Measurements from ENCODE around the gene APOOL. TPM values are rescaled to one million over a fixed set of nuclear protein-coding genes. Genes with fewer than 3 reads are reported as not detected.
"Not testable (repeated sequence)": the region's sequence is repeated elsewhere in the genome, so short reads cannot be mapped to it uniquely, and the experiment has no call there.

The APOOL gene
- total RNA-seq, 3 donors from 2014 or later, result 23.5 to 27.7 (median 24.0) TPM

DNA sequence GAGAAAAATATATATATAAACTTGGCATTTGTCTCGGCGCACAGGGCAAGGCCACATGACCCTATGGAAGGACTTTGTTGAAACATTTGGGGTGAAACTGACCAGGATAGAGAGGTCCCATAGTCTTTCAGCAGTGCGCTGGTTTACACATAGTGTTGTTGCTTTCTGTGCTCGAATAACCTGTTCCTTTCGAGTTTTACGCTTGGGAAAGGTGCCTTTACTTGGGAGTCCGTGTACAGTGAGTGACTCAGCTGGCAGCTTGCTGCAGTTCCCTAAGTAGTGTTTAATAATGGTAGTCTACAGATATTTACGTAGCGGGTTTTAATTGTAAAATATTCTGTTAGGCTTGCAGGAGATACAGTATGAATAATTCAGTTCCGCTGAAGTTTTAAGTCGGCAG is 578 bp downstream of the APOOL start:
- TF ChIP-seq, protein P1, sequence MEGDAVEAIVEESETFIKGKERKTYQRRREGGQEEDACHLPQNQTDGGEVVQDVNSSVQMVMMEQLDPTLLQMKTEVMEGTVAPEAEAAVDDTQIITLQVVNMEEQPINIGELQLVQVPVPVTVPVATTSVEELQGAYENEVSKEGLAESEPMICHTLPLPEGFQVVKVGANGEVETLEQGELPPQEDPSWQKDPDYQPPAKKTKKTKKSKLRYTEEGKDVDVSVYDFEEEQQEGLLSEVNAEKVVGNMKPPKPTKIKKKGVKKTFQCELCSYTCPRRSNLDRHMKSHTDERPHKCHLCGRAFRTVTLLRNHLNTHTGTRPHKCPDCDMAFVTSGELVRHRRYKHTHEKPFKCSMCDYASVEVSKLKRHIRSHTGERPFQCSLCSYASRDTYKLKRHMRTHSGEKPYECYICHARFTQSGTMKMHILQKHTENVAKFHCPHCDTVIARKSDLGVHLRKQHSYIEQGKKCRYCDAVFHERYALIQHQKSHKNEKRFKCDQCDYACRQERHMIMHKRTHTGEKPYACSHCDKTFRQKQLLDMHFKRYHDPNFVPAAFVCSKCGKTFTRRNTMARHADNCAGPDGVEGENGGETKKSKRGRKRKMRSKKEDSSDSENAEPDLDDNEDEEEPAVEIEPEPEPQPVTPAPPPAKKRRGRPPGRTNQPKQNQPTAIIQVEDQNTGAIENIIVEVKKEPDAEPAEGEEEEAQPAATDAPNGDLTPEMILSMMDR (IDR thresholded peaks at IDR 0.05), result no peak
- ATAC-seq (peak; percentile 31), DNase-seq (peak in 1 of 3 donors; percentile 1)
- H3K36me3 ChIP-seq (ENCODE audit: low read depth), result no peaks in the 10 kb centered on the region
- intact Hi-C loops (cut with DNase I, micrococcal nuclease), result no loop called here
- no peaks in the 10 kb centered on the region for H3K9me3 ChIP-seq
- peak overlapping the region; percentile 17 for H3K4me3 ChIP-seq
- H3K4me1 ChIP-seq (ENCODE audit: low read depth), result no peaks in the 10 kb centered on the region

DNA sequence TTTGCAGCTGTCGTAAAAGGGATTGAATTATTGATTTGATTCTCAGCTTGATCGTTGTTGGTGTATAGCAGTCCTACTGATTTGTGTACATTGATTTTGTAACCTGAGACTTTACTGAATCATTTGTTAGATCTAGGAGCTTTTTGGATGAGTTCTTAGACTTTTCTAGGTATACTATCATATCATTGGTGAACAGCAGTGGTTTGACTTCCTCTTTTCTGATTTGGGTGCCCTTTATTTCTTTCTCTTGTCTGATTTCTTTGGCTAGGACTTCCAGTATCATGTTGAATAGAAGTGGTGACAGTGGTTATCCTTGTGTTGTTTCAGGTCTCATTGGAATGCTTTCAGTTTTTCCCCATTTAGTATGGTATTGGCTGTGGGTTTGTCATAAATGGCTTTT is 8.4 kb downstream of the APOOL start:
- no peak for DNase-seq
- Histone ChIP-seq H3K4me1 (ENCODE audit: low read depth) (no peaks in the 10 kb centered on the region), H3K4me3 (no peak overlapping the region), H3K36me3 (ENCODE audit: low read depth) (no peaks in the 10 kb centered on the region), H3K9me3 (no peaks in the 10 kb centered on the region)
- TF ChIP-seq, protein P1 (IDR thresholded peaks at IDR 0.05), result no peak
- intact Hi-C loops (cut with DNase I, micrococcal nuclease), result no loop called here
- ATAC-seq, result no peak

DNA sequence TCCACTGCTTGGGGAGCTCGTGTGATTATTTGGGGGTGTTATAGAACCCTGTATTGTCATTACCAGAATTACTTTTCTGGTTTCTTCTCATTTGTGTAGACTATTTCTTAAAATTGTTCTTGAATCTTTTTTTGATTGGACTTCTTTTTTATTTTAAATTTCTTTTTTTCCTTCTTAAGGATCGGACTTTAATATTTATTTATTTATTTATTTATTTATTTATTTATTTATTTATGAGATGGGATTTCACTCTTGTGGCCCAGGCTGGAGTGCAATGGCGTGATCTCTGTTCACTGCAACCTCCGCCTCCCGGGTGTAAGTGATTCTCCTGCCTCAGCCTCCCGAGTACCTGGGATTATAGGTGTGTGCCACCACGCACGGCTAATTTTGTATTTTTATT is 11.7 kb downstream of the APOOL start:
- intact Hi-C loops (cut with DNase I, micrococcal nuclease); H3K4me3 ChIP-seq; H3K4me1 ChIP-seq (ENCODE audit: low read depth); H3K36me3 ChIP-seq (ENCODE audit: low read depth); DNase-seq; H3K9me3 ChIP-seq; ATAC-seq: not testable (repeated sequence)

DNA sequence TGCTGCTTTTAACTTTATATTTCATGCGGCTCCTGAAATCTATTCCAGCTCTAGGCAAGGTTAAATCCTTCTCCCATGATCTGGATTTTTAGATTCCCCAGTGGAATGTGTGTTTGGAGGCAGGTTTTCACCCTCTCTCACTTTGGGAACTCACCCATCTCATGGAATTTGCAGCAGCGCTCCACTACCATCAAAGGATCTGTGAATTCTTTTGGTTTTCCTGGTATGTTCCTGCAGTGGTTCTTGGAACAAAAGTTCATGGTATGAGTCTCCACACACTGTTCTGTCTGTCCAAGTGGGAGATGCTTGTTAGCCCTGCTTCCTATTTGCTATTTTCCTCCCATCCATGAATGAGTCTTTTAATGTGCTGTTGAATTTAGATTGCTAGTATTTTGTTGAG is 14.0 kb downstream of the APOOL start:
- intact Hi-C loops (cut with DNase I, micrococcal nuclease), result no loop called here
- DNase-seq (no peak), ATAC-seq (no peak)
- Histone ChIP-seq H3K36me3 (ENCODE audit: low read depth) (no peaks in the 10 kb centered on the region), H3K4me1 (ENCODE audit: low read depth) (no peaks in the 10 kb centered on the region), H3K4me3 (no peak overlapping the region), H3K9me3 (no peaks in the 10 kb centered on the region)
- TF ChIP-seq, protein P1 (IDR thresholded peaks at IDR 0.05), result no peak

DNA sequence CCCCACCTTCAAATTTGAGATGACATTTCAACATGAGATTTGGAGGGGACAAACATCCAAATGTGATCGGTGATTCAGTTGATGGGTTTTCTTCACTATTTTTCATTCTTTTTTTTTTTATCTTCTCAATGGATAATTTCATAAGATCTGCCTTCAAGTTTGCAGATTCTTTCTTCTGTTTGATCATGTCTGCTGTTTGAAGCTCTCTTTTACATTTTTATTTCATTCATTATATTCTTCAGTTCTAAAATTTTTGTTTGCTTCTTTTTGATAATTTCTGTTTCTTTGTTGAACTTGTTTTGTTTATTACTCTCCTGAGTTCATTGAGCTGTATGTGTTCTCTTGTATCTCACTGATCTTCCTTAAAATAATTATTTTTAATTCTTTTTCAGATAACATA is 14.8 kb downstream of the APOOL start:
- no peaks in the 10 kb centered on the region for H3K36me3 ChIP-seq (ENCODE audit: low read depth)
- H3K4me1 ChIP-seq (ENCODE audit: low read depth), result no peaks in the 10 kb centered on the region
- H3K9me3 ChIP-seq, result no peaks in the 10 kb centered on the region
- DNase-seq (no peak), ATAC-seq (no peak)
- no peak overlapping the region for H3K4me3 ChIP-seq
- TF ChIP-seq, protein P1 (IDR thresholded peaks at IDR 0.05), result no peak
- intact Hi-C loops (cut with DNase I, micrococcal nuclease), result no loop called here

DNA sequence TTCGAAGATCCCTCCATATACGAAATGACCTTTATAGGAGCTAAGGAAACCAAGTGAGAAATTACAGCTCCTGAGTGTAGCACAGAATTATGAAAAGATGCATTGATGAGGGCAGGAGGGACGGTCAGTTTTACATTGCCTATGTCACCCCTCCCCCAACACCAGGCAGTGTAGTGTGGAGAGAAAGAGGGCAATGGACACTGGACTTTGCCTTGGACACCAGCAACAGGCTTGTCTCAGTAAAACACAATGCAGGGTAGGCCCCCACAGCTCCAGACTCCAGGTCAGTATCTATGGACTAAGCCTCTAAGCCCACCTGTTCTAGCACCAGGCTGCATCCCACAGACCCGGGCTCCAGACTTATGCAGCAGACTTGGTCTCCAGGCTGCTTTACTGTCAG is 16.5 kb downstream of the APOOL start:
- TF ChIP-seq, protein P1 (IDR thresholded peaks at IDR 0.05), result no peak
- intact Hi-C loops (cut with DNase I, micrococcal nuclease), result no loop called here
- no peak for ATAC-seq
- Histone ChIP-seq H3K4me3 (no peak overlapping the region), H3K36me3 (ENCODE audit: low read depth) (no peaks in the 10 kb centered on the region), H3K4me1 (ENCODE audit: low read depth) (no peaks in the 10 kb centered on the region), H3K9me3 (no peaks in the 10 kb centered on the region)
- DNase-seq, result no peak

Data from mucosa of descending colon (tissue), 3 donors.